Heart right ventricle (tissue), 16 donors: ENCODE data around the gene NCL. TPM values are rescaled to one million over a fixed set of nuclear protein-coding genes. Genes with fewer than 3 reads are reported as not detected.

Experiments
- ATAC-seq, 8 donors: fragments of 200-7000 bp; cut with Tn5 transposase; one replicate each; pipeline ENCODE4 v1.9.1; 2020; ENCODE audit warnings: mild to moderate bottlenecking in 8 of 8, moderate library complexity in 8 of 8, moderate number of reproducible peaks in 1 of 8
- DNase-seq, 2 donors: peaks; one replicate each; pipeline ENCODE4 v3.0.0-alpha.2; 2020
- H3K27ac ChIP-seq, 10 donors: fragments of 200-600 bp; sonication (generic) in 2 of 10; one replicate each; pipeline versions ENCODE4 v1.5.0 to v1.8.0; 2020 to 2022; ENCODE audit warnings: mild to moderate bottlenecking in 3 of 10
- H3K27me3 ChIP-seq, 7 donors: fragments of 200-600 bp; one replicate each; pipeline ENCODE4 v1.8.0; 2021 to 2022; ENCODE audit warnings: mild to moderate bottlenecking in 2 of 7
- H3K36me3 ChIP-seq, 9 donors: fragments of 200-600 bp; sonication (generic) in 1 of 9; one replicate each; pipeline versions ENCODE4 v1.5.0 to v1.8.0; 2020 to 2022; ENCODE audit warnings: mild to moderate bottlenecking in 2 of 9
- H3K4me1 ChIP-seq, 9 donors: fragments of 200-600 bp; sonication (generic) in 1 of 9; one replicate each; pipeline versions ENCODE4 v1.5.0 to v1.8.0; 2020 to 2022; ENCODE audit warnings: mild to moderate bottlenecking in 4 of 9
- H3K4me3 ChIP-seq, 10 donors: fragments of 200-600 bp; sonication (generic) in 2 of 10; one replicate each; pipeline versions ENCODE4 v1.5.0 to v1.8.0; 2020 to 2022; ENCODE audit warnings: mild to moderate bottlenecking in 7 of 10, moderate library complexity in 2 of 10
- H3K9me3 ChIP-seq, 11 donors: fragments of 200-600 bp in 10 of 11; sonication (generic) in 2 of 11; one replicate each; pipeline versions ENCODE4 v1.5.0 to v1.8.0; 2013 to 2022; ENCODE audit warnings: mild to moderate bottlenecking in 2 of 11, control low read depth in 1 of 11, moderate library complexity in 1 of 11
- WGBS, 2 donors: extraction: QIAGEN DNeasy Blood & Tissue Kit; methylation state at CpG; one replicate each; pipeline ENCODE4 v1.1.7; 2013; ENCODE audit warnings: inconsistent platforms in 1 of 2; 5-methylcytosine and 5-hydroxymethylcytosine counted together
- intact Hi-C, 10 donors: fragments of 100-400 bp; cut with DNase I; formaldehyde crosslinking; loops; one replicate each; pipeline versions ENCODE4 v1.11.1 to v1.14.2; 2022
- polyA plus RNA-seq, 2 donors: library from polyadenylated mRNA; stranded (reverse); fragments of 200-250 nt; gene quantifications; one replicate each; pipeline ENCODE4 v1.2.3, GENCODE V29; 2013
- total RNA-seq, 10 donors: library from RNA; stranded (reverse); fragmentation: NEBNext Ultra II Directional in 3 of 10; extraction: Animal tissue kit (Norgen Biotek cat#: 25700) in 3 of 10; gene quantifications; one replicate each; pipeline versions ENCODE4 v1.2.1 to v1.2.4, GENCODE V29; 2021 to 2023
- TF ChIP-seq, protein P1 (sequence below), 9 donors: fragments of 200-600 bp; sonication (generic) in 2 of 9; IDR thresholded peaks; one replicate each; pipeline versions ENCODE4 v1.5.0 to v1.8.0; 2021 to 2022; ENCODE audit warnings: antibody characterized with exemption in 9 of 9, mild to moderate bottlenecking in 5 of 9, moderate library complexity in 1 of 9
- donor health status: Arrhythmogenic right ventricular cardiomyopathy.
- donor health status: ischemic (EF 13 %, LVEDD 7.1; RV severe dilation, severe dysfunction).
- donor health status: healthy with polysubstance abuse.
- donor health status: DM: no; HTN: yes; CAD: no.
- donor health status: DM: no; HTN: no; CAD: no.
- donor health status: ischemic (EF 25% LVEDD 6.9; RV normal size, moderate dysfunction).
- donor health status: ischemic (EF 25% LVEDD 5.7; RV mildly dilated, moderate dysfunction).
- donor health status: healthy.
- donor health status: DM: yes; HTN: yes; CAD: no.
- donor health status: Ischemic cardiomyopathy.
- donor health status: ischemic (EF 35%, LVEDD 5.7; RV mildly dilated, moderate dysfunction).
- donor health status: nonischemic (EF 11% LVEDD 7.7; RV severe dilation, severe dysfunction).
- donor health status: DM: yes; HTN: yes; CAD: no.
- donor health status: PGD.
- donor health status: ischemic (EF 29% LVEDD 5.4; RV normal size, mild dysfunction).
- donor health status: nonischemic (EF 23%, LVEDD 6.1; RV moderate dilation, normal function).

Gene NCL
- total and polyA plus RNA-seq, 12 donors, result 127 to 363 (median 300) TPM

GRCh38 chr2:231425291-231425810 lies 38.9 kb downstream of the NCL start:
- intact Hi-C loops, result no loop called here
- Histone ChIP-seq H3K27me3 (no peaks in the 10 kb centered on the region), H3K9me3 (no peaks in the 10 kb centered on the region), H3K36me3 (no peaks in the 10 kb centered on the region), H3K4me3 (no peak overlapping the region), H3K4me1 (no peaks in the 10 kb centered on the region), H3K27ac (no peak overlapping the region)
- WGBS, 2 donors, result 55 to 64% methylated on average over 8 of the region's 8 CpGs
- TF ChIP-seq, protein P1, sequence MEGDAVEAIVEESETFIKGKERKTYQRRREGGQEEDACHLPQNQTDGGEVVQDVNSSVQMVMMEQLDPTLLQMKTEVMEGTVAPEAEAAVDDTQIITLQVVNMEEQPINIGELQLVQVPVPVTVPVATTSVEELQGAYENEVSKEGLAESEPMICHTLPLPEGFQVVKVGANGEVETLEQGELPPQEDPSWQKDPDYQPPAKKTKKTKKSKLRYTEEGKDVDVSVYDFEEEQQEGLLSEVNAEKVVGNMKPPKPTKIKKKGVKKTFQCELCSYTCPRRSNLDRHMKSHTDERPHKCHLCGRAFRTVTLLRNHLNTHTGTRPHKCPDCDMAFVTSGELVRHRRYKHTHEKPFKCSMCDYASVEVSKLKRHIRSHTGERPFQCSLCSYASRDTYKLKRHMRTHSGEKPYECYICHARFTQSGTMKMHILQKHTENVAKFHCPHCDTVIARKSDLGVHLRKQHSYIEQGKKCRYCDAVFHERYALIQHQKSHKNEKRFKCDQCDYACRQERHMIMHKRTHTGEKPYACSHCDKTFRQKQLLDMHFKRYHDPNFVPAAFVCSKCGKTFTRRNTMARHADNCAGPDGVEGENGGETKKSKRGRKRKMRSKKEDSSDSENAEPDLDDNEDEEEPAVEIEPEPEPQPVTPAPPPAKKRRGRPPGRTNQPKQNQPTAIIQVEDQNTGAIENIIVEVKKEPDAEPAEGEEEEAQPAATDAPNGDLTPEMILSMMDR (IDR thresholded peaks at IDR 0.05), result no peak
- no peak for DNase-seq
- ATAC-seq, result no peak

- WGBS, 2 donors, result 87 to 97% methylated on average over 10 of the region's 10 CpGs
- Histone ChIP-seq H3K4me1 (no peaks in the 10 kb centered on the region), H3K9me3 (no peaks in the 10 kb centered on the region), H3K36me3 (no peaks in the 10 kb centered on the region), H3K27ac (no peak overlapping the region), H3K4me3 (no peak overlapping the region), H3K27me3 (peaks cover 0 to 10% (median 3%) of the 10 kb centered on the region in 7 donors)
- DNase-seq (no peak), ATAC-seq (no peak)
- TF ChIP-seq, protein P1 (IDR thresholded peaks at IDR 0.05), result no peak
- intact Hi-C loops, result no loop called here
Measured at GRCh38 chr2:231423176-231423575, 41.1 kb downstream of the NCL start.

DNA sequence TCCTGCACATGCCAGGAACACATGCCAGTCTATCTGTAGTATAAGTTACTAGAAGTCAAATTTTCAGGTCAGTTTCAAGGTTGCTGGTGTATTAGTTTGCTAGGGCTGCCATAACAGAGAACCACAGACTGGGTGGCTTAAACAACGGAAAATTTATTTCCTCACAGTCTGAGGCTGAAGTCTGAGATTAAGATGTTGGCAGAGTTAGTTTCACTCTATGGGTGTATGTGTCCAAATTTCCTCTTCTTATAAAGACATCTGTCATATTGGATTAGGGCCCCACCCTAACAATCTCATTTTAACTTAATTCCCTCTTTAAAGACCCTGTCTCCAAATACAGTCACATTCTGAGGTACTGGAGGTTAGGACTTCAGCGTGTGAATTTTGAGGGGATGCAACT lies 42.2 kb downstream of the NCL start:
- TF ChIP-seq, protein P1 (IDR thresholded peaks at IDR 0.05), result no peak
- Histone ChIP-seq H3K27me3 (peaks cover 0 to 12% (median 9%) of the 10 kb centered on the region in 7 donors), H3K27ac (no peak overlapping the region), H3K9me3 (no peaks in the 10 kb centered on the region), H3K4me3 (no peak overlapping the region), H3K4me1 (no peaks in the 10 kb centered on the region), H3K36me3 (no peaks in the 10 kb centered on the region)
- ATAC-seq, result no peak
- WGBS, 2 donors, result 80 to 82% methylated on average over 2 of the region's 2 CpGs
- intact Hi-C loops, result no loop called here
- no peak for DNase-seq

DNA sequence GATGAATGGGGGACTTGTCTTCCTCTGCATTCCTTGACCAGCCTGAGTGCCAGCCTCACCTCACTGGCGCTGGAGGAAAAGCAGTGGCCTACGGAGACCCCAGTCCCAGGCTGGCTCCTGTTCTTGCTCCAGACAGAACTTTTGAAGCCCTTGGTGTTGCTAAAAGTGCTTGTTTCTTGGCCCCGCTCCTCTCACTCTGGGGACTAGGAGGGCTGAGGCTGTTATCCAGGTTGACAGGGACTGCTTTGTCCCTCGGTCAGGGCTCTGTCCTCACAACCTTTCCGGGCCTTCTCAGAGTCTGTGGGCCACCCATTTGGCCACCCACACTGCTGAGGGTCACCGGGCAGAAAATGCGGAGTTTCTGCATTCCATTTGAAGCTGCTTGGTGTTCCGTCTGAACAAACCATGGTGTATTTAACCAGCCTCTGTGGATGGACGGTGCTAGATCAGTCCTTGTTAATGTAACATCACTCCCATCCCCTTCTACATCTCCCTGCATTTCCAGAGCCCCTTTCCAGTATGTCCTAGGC lies 43.2 kb downstream of the NCL start:
- ATAC-seq, result no peak
- H3K4me3 ChIP-seq, result no peak overlapping the region
- H3K27ac ChIP-seq, result no peak overlapping the region
- no peaks in the 10 kb centered on the region for H3K9me3 ChIP-seq
- intact Hi-C loops, result no loop called here
- H3K27me3 ChIP-seq, result peaks cover 0 to 19% (median 10%) of the 10 kb centered on the region in 7 donors
- TF ChIP-seq, protein P1 (IDR thresholded peaks at IDR 0.05), result no peak
- no peaks in the 10 kb centered on the region for H3K36me3 ChIP-seq
- WGBS, 2 donors, result 81 to 85% methylated on average over 9 of the region's 9 CpGs
- no peaks in the 10 kb centered on the region for H3K4me1 ChIP-seq
- DNase-seq, result no peak
